ENCODE results near the gene PDCD1. TPM values are rescaled to one million over a fixed set of nuclear protein-coding genes. Genes with fewer than 3 reads are reported as not detected.

The PDCD1 gene
- total and polyA plus RNA-seq, 7 experiments from 2014 or later = 0.24 to 9.4 (median 0.85) TPM; not detected in 2

DNA sequence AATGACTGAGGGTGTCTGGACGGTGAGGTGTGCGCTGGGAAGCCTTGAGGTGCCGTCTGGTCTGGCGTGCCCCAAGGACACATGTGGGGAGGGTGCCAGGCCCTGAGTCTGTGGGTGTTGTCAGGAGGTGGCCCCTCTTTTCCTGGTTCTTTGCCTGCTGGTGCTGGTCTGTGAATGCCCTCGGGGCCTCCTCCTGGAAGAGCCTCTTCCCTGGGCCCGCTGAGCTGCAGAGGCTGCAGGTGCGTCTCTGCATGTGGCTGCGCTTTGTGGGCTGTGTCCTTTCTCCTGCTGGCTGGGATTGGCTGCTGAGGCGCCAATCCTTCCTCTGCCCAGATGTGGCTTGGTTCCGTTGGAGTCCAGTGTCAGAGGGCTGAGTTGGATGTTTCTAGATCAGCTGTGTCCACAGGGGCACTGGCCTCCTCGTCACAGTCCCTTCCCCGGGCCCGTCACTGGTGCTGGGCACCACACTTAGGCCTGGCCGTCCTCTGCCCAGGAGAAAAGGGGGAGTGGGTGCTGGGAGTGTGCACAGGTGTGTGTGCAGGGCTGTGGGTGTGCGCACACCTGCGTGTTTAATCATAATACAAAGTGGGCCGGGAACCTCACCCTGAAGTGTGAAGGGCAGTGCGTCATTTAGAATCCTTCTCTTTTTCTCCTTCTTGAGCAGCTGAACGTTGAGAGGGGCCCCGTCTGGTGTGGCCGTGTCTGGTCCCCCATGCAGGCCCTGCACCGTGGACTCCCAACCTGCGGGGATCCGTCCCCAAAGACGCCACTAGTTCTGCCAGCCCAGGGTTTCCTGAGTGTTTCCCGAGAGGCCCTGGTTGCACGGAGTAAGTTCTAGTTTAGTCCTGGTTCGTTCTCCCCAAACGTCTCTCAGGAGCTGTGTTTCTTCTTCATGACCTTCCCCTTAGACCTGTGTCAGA is 46.4 kb upstream of the PDCD1 start:
- Histone ChIP-seq H3K36me3 (ENCODE audit: control insufficient read depth in 2 of 3, insufficient read depth in 3 of 3, low read length in 3 of 3) (peaks cover 0 to 7% (median 0%) of the 10 kb centered on the region in 3 experiments), H3K27me3 (ENCODE audit: control insufficient read depth in 2 of 2, insufficient read depth in 2 of 2, low read length in 2 of 2) (no peaks in the 10 kb centered on the region), H3K4me1 (ENCODE audit: control insufficient read depth in 2 of 2, insufficient read depth in 2 of 2, low read length in 2 of 2) (no peaks in the 10 kb centered on the region), H3K9me3 (ENCODE audit: control insufficient read depth in 2 of 3, low read length in 3 of 3) (no peaks in the 10 kb centered on the region), H3K4me3 (ENCODE audit: low read length) (no peak overlapping the region), H3K27ac (ENCODE audit: low read depth, low read length) (no peak overlapping the region)
- POLR2A ChIA-PET = interaction anchor here (1.5 kb wide), 1 partner anchor 24 kb away, joined by 3 read pairs; no protein-coding TSS in a partner anchor
- Mint-ChIP-seq H3K27ac (no peak overlapping the region), H3K9me3 (no peaks in the 10 kb centered on the region), H3K36me3 (peaks cover 0 to 30% (median 4%) of the 10 kb centered on the region in 5 donors), H3K4me3 (no peak overlapping the region), H3K4me1 (peaks cover 0 to 8% (median 0%) of the 10 kb centered on the region in 7 donors), H3K27me3 (no peaks in the 10 kb centered on the region)
- ATAC-seq = no peak
- CTCF ChIA-PET = no interaction called here
- intact Hi-C loops (cut with micrococcal nuclease) = no loop called here
- DNase-seq = no peak

DNA sequence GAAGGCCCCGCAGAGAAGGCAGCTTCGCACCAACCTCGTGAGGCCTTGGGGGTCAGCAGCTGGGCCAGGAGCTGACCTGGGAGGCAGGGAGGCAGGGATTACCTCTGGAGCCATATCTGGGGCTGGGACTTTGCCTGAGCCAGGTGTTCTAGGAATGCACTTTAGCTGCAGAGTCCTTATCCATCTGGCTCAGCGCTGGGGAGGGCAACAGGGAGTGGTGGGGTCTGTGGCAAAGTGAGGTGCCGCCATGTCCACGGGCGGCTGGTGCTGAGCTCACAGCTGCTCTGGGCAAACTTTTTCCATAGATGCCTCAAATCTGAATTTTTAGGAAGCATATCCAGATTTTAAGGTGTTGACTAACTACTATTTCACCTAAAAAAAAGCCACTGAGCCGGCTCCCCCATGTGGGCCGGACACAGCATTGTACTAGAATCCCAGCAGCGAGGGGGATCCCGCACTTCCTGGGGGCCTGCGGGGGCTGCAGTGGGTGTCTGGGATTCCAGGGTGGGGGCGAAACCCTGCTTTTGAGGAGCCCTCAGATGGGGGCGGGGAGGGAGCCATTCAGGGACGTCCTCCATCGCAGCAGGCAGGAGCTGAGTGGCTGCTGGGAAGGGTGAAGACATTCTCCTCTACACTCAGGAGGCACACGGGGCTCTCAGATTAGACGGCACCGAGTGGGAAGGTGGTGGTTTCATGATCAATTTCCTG is 45.5 kb upstream of the PDCD1 start:
- intact Hi-C loops (cut with micrococcal nuclease) = no loop called here
- peaks cover 0 to 31% (median 5%) of the 10 kb centered on the region in 5 donors for H3K36me3 Mint-ChIP-seq
- peaks cover 0 to 11% (median 0%) of the 10 kb centered on the region in 3 experiments for H3K36me3 ChIP-seq (ENCODE audit: control insufficient read depth in 2 of 3, insufficient read depth in 3 of 3, low read length in 3 of 3)
- H3K27ac ChIP-seq (ENCODE audit: low read depth, low read length) = no peak overlapping the region
- no peaks in the 10 kb centered on the region for H3K9me3 Mint-ChIP-seq
- H3K4me3 Mint-ChIP-seq = no peak overlapping the region
- H3K4me1 Mint-ChIP-seq = peaks cover 0 to 8% (median 0%) of the 10 kb centered on the region in 7 donors
- ATAC-seq = no peak
- H3K27ac Mint-ChIP-seq = no peak overlapping the region
- CTCF ChIA-PET = no interaction called here
- no peak for DNase-seq
- no peaks in the 10 kb centered on the region for H3K9me3 ChIP-seq (ENCODE audit: control insufficient read depth in 2 of 3, low read length in 3 of 3)
- no peak overlapping the region for H3K4me3 ChIP-seq (ENCODE audit: low read length)
- POLR2A ChIA-PET = interaction anchor here (1.5 kb wide), 1 partner anchor 23 kb away, joined by 3 read pairs; no protein-coding TSS in a partner anchor
- H3K4me1 ChIP-seq (ENCODE audit: control insufficient read depth in 2 of 2, insufficient read depth in 2 of 2, low read length in 2 of 2) = no peaks in the 10 kb centered on the region
- no peaks in the 10 kb centered on the region for H3K27me3 ChIP-seq (ENCODE audit: control insufficient read depth in 2 of 2, insufficient read depth in 2 of 2, low read length in 2 of 2)
- H3K27me3 Mint-ChIP-seq = no peaks in the 10 kb centered on the region

DNA sequence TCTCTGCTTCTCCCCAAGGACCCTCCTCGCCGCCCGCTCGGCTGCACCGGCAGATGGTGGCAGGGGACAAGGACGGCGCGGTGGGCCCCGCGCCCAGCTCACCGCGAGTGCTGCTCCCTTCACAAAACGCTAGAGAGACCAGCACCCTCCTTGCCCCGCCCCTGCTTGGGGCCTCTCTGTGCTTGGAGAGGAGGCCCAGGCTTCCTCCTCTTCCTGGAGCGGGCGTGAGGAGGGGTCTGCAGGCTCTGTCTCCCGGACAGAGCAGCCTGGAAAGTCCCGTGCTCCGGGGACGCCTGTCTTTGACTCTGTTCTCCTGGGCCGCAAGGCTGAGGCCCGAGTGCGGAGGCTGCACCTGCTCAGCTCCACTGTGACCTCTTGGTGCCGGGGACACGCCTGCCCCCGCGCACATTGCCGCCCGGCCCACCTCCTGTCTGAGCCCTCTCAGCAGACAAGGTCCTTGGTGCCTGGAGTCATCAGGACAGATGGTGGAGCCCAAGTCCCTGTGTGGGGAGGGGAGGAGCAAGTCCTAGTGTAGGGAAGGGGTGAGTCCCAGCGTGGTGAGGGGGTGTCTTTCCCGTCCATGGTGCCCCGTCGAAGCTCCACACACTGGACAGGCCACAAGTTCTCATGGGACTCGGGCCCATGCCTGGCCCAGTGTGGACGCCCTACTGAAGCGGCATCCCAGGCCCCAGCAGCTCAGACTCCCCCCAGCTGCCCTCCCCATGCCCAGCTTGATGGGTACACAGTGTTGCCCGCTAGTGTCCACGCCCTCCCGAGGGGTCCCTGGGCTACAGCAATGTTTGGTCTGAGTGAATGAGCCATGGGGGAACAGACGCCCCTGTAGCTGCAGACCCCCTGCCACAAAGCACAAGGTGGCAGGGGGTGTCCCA is 44.7 kb upstream of the PDCD1 start:
- Histone ChIP-seq H3K27me3 (ENCODE audit: control insufficient read depth in 2 of 2, insufficient read depth in 2 of 2, low read length in 2 of 2) (no peaks in the 10 kb centered on the region), H3K36me3 (ENCODE audit: control insufficient read depth in 2 of 3, insufficient read depth in 3 of 3, low read length in 3 of 3) (peaks cover 0 to 14% (median 0%) of the 10 kb centered on the region in 3 experiments), H3K4me3 (ENCODE audit: low read length) (no peak overlapping the region), H3K9me3 (ENCODE audit: control insufficient read depth in 2 of 3, low read length in 3 of 3) (no peaks in the 10 kb centered on the region), H3K27ac (ENCODE audit: low read depth, low read length) (no peak overlapping the region), H3K4me1 (ENCODE audit: control insufficient read depth in 2 of 2, insufficient read depth in 2 of 2, low read length in 2 of 2) (no peaks in the 10 kb centered on the region)
- peak overlapping the region in 1 of 10 donors; percentile 25 for H3K4me3 Mint-ChIP-seq
- peaks cover 0 to 8% (median 0%) of the 10 kb centered on the region in 7 donors for H3K4me1 Mint-ChIP-seq
- DNase-seq (no peak), ATAC-seq (no peak)
- CTCF ChIA-PET = no interaction called here
- H3K36me3 Mint-ChIP-seq = peaks cover 0 to 30% (median 4%) of the 10 kb centered on the region in 5 donors
- no peaks in the 10 kb centered on the region for H3K9me3 Mint-ChIP-seq
- no peaks in the 10 kb centered on the region for H3K27me3 Mint-ChIP-seq
- intact Hi-C loops (cut with micrococcal nuclease) = no loop called here
- no peak overlapping the region for H3K27ac Mint-ChIP-seq
- POLR2A ChIA-PET = interaction anchor here (1.5 kb wide), 1 partner anchor 23 kb away, joined by 3 read pairs; no protein-coding TSS in a partner anchor

DNA sequence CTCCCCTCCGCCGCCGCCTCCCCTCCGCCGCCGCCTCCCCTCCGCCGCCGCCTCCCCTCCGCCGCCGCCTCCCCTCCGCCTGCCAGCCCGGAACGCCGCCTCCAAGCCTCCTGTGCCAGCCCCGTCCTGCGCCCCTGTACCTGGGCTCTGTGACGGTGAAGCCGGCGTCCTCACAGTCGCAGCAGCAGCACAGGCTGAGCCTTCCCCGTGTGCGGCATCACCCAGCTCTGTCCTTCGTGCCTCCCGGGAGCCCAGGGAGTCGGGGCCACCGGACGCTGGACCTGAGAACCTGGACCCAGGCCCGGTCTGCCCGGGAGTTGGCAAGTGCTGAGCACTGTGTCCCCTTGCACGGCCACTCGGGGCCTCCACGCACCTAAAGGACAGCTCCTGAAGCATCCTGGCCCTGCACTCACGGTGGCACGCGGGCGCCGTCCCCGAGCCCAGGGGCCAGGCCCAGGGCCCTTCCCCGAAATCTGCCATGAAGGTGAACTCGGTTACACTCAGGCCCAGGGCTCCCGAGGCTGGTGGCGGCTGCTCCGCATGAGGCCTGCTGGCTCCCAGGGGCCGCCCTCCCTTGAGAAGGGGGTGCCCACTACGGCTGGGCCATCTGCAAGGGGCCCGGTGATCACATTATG is 43.8 kb upstream of the PDCD1 start:
- H3K4me3 ChIP-seq (ENCODE audit: low read length) = no peak overlapping the region
- no peaks in the 10 kb centered on the region for H3K4me1 ChIP-seq (ENCODE audit: control insufficient read depth in 2 of 2, insufficient read depth in 2 of 2, low read length in 2 of 2)
- intact Hi-C loops (cut with micrococcal nuclease) = no loop called here
- no peak for ATAC-seq
- H3K27ac Mint-ChIP-seq = no peak overlapping the region
- peaks cover 0 to 29% (median 4%) of the 10 kb centered on the region in 5 donors for H3K36me3 Mint-ChIP-seq
- no peaks in the 10 kb centered on the region for H3K9me3 ChIP-seq (ENCODE audit: control insufficient read depth in 2 of 3, low read length in 3 of 3)
- H3K36me3 ChIP-seq (ENCODE audit: control insufficient read depth in 2 of 3, insufficient read depth in 3 of 3, low read length in 3 of 3) = peaks cover 0 to 16% (median 0%) of the 10 kb centered on the region in 3 experiments
- no peaks in the 10 kb centered on the region for H3K27me3 Mint-ChIP-seq
- H3K9me3 Mint-ChIP-seq = no peaks in the 10 kb centered on the region
- H3K27ac ChIP-seq (ENCODE audit: low read depth, low read length) = no peak overlapping the region
- DNase-seq = no peak
- H3K4me3 Mint-ChIP-seq = no peak overlapping the region
- peaks cover 0 to 8% (median 2%) of the 10 kb centered on the region in 7 donors for H3K4me1 Mint-ChIP-seq
- ChIA-PET POLR2A (no interaction called here), CTCF (no interaction called here)
- no peaks in the 10 kb centered on the region for H3K27me3 ChIP-seq (ENCODE audit: control insufficient read depth in 2 of 2, insufficient read depth in 2 of 2, low read length in 2 of 2)

DNA sequence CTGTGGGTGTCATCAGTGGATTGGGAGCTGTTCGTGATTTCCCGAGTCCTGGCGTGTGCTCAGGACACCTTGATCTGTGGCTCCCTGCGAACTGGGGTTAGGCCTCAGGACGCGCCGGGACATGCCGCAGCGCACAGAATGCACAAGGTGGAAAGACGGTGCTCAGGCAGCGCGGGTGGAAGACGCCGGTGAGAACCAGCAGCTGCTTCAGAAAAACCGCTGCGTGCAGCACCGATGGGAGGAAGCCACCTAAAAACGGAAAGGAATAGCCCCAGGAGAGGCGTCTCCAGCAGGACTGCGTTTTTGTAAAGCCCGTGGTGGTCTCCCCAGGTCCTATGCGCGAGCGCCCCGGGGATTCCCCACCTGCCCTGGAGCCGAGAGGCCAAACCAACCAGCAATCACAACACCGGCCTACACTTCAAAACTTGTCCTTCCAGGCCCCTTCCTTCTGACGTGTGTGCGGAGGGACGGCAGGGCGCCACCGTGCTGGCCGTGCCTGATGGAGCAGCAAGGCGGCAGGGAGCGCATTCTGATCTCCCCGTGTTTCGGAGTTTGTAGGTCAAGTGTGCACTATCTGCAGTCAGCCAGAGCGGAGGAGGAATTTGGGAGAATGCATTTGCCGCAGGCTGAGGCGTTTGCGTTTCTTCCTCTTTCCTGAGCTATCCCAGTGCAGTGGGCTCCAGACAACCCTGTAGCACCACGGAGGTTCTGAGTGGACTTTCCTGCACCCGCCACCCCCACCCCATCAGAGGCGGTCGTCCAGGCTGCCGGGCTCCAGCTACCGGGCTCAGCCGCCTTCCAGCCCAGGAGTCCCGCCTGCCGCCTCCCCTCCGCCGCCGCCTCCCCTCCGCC is 43.0 kb upstream of the PDCD1 start:
- no peak overlapping the region for H3K4me3 ChIP-seq (ENCODE audit: low read length)
- ChIA-PET CTCF (no interaction called here), POLR2A (no interaction called here)
- peaks cover 0 to 32% (median 4%) of the 10 kb centered on the region in 5 donors for H3K36me3 Mint-ChIP-seq
- intact Hi-C loops (cut with micrococcal nuclease) = no loop called here
- DNase-seq = no peak
- H3K4me1 Mint-ChIP-seq = peaks cover 0 to 8% (median 5%) of the 10 kb centered on the region in 7 donors
- no peaks in the 10 kb centered on the region for H3K9me3 Mint-ChIP-seq
- ATAC-seq = no peak
- peaks cover 0 to 20% (median 0%) of the 10 kb centered on the region in 3 experiments for H3K36me3 ChIP-seq (ENCODE audit: control insufficient read depth in 2 of 3, insufficient read depth in 3 of 3, low read length in 3 of 3)
- no peaks in the 10 kb centered on the region for H3K4me1 ChIP-seq (ENCODE audit: control insufficient read depth in 2 of 2, insufficient read depth in 2 of 2, low read length in 2 of 2)
- H3K27ac ChIP-seq (ENCODE audit: low read depth, low read length) = no peak overlapping the region
- peak overlapping the region in 5 of 10 donors; percentile 29 to 79 (median 56) for H3K4me3 Mint-ChIP-seq
- H3K27me3 ChIP-seq (ENCODE audit: control insufficient read depth in 2 of 2, insufficient read depth in 2 of 2, low read length in 2 of 2) = no peaks in the 10 kb centered on the region
- no peak overlapping the region for H3K27ac Mint-ChIP-seq
- H3K9me3 ChIP-seq (ENCODE audit: control insufficient read depth in 2 of 3, low read length in 3 of 3) = no peaks in the 10 kb centered on the region
- no peaks in the 10 kb centered on the region for H3K27me3 Mint-ChIP-seq

Data from naive thymus-derived CD4-positive, alpha-beta T cell (primary cell).